Karpas-422 (cell line): ENCODE data around the gene SLC17A7. TPM values are rescaled to one million over a fixed set of nuclear protein-coding genes. Genes with fewer than 3 reads are reported as not detected.

Experiments used
- DNase-seq: peaks from one replicate; pipeline ENCODE4 v3.0.0-alpha.2; 2015
- H2AFZ ChIP-seq: fragments of 200-600 bp; sonication (generic); 2 replicates; pipeline ENCODE4 v1.6.1; 2014; ENCODE audit warnings: antibody characterized with exemption, low read length, mixed read lengths
- H3K27ac ChIP-seq: fragments of 200-600 bp; sonication (generic); 2 replicates; pipeline ENCODE4 v1.5.1; 2014; ENCODE audit warnings: mild to moderate bottlenecking, low read length, moderate library complexity
- H3K27me3 ChIP-seq: fragments of 200-600 bp; sonication (generic); 2 replicates; pipeline ENCODE4 v1.6.1; 2014; ENCODE audit warnings: low read length, mixed read lengths
- H3K36me3 ChIP-seq: fragments of 200-600 bp; sonication (generic); 2 replicates; pipeline ENCODE4 v1.6.1; 2014; ENCODE audit warnings: low read length, mixed read lengths; ENCODE audit not compliant: insufficient read depth
- H3K4me1 ChIP-seq: fragments of 200-600 bp; sonication (generic); 2 replicates; pipeline ENCODE4 v1.6.1; 2014; ENCODE audit warnings: mild to moderate bottlenecking, low read length, mixed read lengths
- H3K4me2 ChIP-seq: fragments of 200-600 bp; sonication (generic); 2 replicates; pipeline ENCODE4 v1.6.1; 2014; ENCODE audit warnings: low read length, low read depth, mild to moderate bottlenecking; ENCODE audit not compliant: poor library complexity, severe bottlenecking
- H3K4me3 ChIP-seq: fragments of 200-600 bp; sonication (generic); 2 replicates; pipeline ENCODE4 v1.5.1; 2014; ENCODE audit warnings: mild to moderate bottlenecking, antibody characterized with exemption, low read length, mixed read lengths
- H3K79me2 ChIP-seq: fragments of 200-600 bp; sonication (generic); 2 replicates; pipeline ENCODE4 v1.6.1; 2014; ENCODE audit warnings: mild to moderate bottlenecking, low read length, mixed read lengths
- H3K9ac ChIP-seq: fragments of 200-600 bp; sonication (generic); 2 replicates; pipeline ENCODE4 v1.6.0; 2014; ENCODE audit warnings: low read length
- H3K9me2 ChIP-seq: fragments of 200-600 bp; sonication (generic), shearing (Covaris generic); replicated peaks from 2 replicates; pipeline ENCODE4 v1.6.0; 2014; ENCODE audit warnings: mild to moderate bottlenecking, low read length, moderate library complexity; ENCODE audit not compliant: insufficient read depth
- H3K9me3 ChIP-seq: fragments of 300-700, 200-600 bp; sonication (generic); 2 replicates; pipeline ENCODE4 v1.6.1; 2014; ENCODE audit warnings: low read length, mixed read lengths
- H4K20me1 ChIP-seq: fragments of 200-600 bp; sonication (generic); 2 replicates; pipeline ENCODE4 v1.6.1; 2014; ENCODE audit warnings: mild to moderate bottlenecking, antibody characterized with exemption, low read length, low read depth; ENCODE audit not compliant: insufficient read depth
- total RNA-seq: library from RNA; depleted of rRNA; stranded (reverse); fragments of >200 nt; shearing (Covaris generic); gene quantifications from 2 replicates; pipeline ENCODE4 v1.2.3, GENCODE V29; 2014; ENCODE audit warnings: low replicate concordance

Gene SLC17A7
- total RNA-seq, 1 experiment from 2014 or later = 0.63 TPM

DNA sequence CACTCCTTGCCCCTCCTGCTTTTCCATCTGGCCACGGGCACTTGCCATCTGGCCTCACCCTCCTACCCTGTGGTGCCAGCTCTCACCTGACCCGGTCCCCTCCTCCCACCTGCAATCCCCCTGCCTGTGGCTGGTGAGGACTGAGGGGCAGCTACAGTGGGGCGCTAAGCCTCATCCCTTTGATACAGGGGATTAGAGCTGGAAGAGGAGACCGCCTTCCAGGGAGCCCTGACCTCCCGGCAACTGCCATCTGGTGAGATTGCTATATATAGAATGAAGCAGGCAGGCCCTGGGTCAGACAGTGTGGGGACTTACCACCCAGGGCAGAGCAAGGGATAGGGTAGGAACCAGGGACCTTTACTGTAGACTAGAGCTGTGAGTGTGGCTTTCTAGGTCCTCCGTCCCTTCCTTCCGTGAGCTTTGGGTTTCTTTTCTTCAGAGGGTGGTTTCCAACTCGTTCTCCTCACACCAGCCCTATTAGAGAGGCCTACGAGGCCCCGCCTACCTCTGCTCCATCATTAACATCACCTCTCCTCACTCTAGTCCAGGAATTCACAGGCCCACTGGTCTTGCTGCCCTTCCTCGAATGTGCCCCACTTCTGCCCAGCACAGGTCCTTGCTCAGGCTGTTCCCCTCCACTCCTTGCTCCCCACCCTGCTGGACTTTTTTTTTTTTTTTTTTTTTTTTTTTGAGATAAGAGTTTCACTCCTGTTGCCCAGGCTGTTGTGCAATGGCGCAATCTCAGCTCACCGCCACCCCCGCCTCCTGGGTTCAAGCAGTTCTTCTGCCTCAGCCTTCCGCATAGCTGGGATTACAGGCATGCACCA lies 45.5 kb downstream of the SLC17A7 start:
- Histone ChIP-seq H3K9me2 (no peaks in the 10 kb centered on the region), H3K36me3 (no peaks in the 10 kb centered on the region), H3K4me1 (peaks cover 25% of the 10 kb centered on the region), H3K79me2 (no peaks in the 10 kb centered on the region), H3K9ac (no peak overlapping the region), H3K27ac (no peak overlapping the region), H3K4me3 (no peak overlapping the region), H3K27me3 (no peaks in the 10 kb centered on the region), H3K4me2 (no peak overlapping the region), H2AFZ (no peak overlapping the region), H3K9me3 (no peaks in the 10 kb centered on the region), H4K20me1 (no peaks in the 10 kb centered on the region)
- DNase-seq = no peak

DNA sequence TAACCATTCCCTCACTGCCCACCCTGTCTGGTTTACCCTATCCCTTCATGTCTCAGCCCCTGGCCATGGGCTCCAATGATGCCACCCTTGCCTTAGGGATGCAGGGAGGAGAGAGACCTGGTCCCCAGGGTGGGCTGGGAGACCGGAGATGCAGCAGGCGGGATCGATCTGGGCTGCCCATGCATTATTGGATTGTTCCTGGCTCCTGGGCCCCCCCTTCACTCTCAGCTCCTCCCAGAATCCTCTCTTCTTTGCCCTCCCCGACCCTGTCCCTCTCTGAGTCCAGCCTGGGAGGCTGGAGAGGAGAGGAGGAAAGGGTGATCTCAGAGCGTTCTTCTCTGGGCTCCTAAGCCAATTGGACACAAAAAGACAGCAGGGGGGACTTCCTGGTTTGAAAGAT lies 47.4 kb downstream of the SLC17A7 start:
- Histone ChIP-seq H3K4me1 (peaks cover 44% of the 10 kb centered on the region), H3K4me3 (no peak overlapping the region), H3K36me3 (no peaks in the 10 kb centered on the region), H3K9me3 (no peaks in the 10 kb centered on the region), H3K9ac (no peak overlapping the region), H4K20me1 (no peaks in the 10 kb centered on the region), H3K27ac (no peak overlapping the region), H3K9me2 (no peaks in the 10 kb centered on the region), H2AFZ (no peak overlapping the region), H3K79me2 (no peaks in the 10 kb centered on the region), H3K27me3 (no peaks in the 10 kb centered on the region), H3K4me2 (no peak overlapping the region)
- no peak for DNase-seq

DNA sequence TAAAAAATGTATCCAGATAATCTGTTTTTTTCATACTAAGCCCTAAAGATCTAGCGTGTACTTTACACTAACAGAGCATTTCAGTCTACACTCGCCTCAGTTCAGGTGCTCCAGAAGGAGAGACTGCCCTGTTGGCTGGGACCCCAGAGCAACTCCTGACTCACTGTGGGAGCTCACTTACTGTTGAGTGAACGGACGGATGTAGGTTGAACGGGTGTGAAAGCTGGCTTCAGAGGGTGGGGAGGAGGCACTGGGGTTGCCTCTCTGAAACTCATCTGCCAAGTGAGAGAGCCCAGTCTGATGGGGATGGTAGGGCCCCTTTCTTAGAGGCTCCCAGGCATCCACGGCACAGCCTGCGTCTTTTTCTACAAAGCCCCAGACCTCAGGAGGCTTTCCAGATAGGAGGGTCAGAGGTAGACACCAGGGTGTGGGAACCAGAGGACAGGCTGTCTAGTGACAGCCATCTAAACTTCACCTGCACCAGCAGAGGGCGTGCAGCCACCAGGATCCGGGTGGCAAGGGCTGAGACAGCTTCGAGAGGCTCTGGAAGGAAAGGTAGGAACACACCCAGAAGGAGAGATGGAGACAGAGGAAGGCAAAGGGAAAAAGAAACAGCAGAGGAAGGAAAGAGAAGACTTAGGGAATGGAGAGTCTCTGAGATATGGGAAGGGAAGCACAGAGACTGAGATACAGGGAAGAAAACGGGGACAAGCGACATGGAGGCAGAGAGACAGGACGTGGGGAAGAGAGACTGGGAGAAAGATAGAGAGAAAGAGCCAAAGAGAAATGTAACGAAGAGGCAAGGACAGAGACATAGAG lies 49.5 kb downstream of the SLC17A7 start:
- Histone ChIP-seq H3K9me2 (no peaks in the 10 kb centered on the region), H3K4me1 (peaks cover 62% of the 10 kb centered on the region), H2AFZ (no peak overlapping the region), H3K4me2 (peak overlapping the region; percentile 71), H3K27ac (peak overlapping the region; percentile 96), H3K79me2 (no peaks in the 10 kb centered on the region), H3K4me3 (peak overlapping the region; percentile 44), H4K20me1 (no peaks in the 10 kb centered on the region), H3K9ac (peak overlapping the region; percentile 66), H3K9me3 (no peaks in the 10 kb centered on the region), H3K36me3 (no peaks in the 10 kb centered on the region), H3K27me3 (no peaks in the 10 kb centered on the region)
- DNase-seq = peak; percentile 95

DNA sequence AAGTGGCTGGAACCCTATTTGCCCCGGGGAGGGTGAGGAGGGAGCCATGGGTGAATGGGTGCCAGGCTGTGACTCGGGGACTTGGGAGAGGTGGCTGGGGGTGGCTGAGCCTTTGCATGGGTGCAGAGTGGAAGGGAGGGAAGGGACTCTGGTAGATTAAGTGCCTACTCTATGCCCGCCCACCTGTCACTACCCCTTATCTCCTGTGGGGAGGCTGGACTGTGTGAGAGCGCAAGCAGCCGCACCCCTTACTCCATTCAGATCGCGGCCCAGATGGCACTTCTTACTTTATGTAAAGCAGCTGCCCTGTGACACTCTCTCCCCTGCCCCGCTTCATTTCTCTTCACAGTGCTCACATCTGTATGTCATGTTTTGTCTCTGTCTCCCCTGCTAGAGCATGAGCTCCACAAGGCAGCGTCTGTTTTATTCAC lies 50.4 kb downstream of the SLC17A7 start:
- H3K4me2 ChIP-seq = peak overlapping the region; percentile 71
- no peaks in the 10 kb centered on the region for H3K36me3 ChIP-seq
- H3K9ac ChIP-seq = peak overlapping the region; percentile 75
- DNase-seq = peak; percentile 99
- H3K4me1 ChIP-seq = peaks cover 63% of the 10 kb centered on the region
- H4K20me1 ChIP-seq = no peaks in the 10 kb centered on the region
- no peaks in the 10 kb centered on the region for H3K79me2 ChIP-seq
- H3K27ac ChIP-seq = peak overlapping the region; percentile 96
- H3K27me3 ChIP-seq = no peaks in the 10 kb centered on the region
- H3K4me3 ChIP-seq = peak overlapping the region; percentile 44
- H2AFZ ChIP-seq = no peak overlapping the region
- no peaks in the 10 kb centered on the region for H3K9me2 ChIP-seq
- H3K9me3 ChIP-seq = no peaks in the 10 kb centered on the region

DNA sequence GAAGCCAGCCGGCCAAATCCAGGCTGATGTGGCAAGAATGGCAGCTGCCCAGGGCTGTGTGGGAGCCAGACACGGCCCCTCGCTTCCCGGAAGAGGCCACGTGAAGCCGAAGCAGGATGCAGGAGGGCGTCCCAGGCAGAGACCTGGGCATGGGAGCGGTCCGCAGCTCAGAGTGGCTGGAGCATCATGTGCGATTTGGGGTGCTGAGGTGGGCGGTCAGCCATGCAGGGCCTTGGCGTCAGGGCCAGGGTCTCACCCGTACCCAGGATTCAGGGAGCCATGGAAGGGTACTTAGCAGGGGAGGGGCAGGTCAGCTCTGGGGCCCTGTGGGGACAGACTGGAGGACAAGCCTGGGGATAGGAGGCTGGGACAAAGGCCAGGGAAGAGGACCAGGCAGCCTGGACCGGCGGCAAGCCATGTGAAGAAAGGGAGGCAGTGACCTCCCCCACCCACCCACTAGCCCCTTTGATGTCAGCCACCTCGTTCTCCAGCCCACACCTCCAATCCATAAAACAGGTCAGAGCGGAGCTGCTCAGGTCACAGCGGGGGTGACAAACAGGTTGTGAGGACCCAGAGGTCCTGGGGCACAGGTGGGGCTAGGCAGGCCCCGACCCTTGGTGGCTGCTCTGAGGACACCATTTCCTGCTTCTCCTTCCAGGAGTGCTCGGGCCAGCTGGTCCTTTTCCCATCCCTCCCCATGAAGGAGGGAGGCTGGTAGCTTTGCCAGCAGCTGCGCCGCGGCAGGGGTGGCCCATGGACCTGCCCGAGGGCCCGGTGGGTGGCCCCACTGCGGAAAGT lies 51.0 kb downstream of the SLC17A7 start:
- Histone ChIP-seq H2AFZ (no peak overlapping the region), H3K79me2 (no peaks in the 10 kb centered on the region), H3K9ac (peak overlapping the region; percentile 75), H3K27ac (peak overlapping the region; percentile 96), H3K4me1 (peaks cover 66% of the 10 kb centered on the region), H3K4me2 (peak overlapping the region; percentile 71), H3K27me3 (no peaks in the 10 kb centered on the region), H3K9me3 (no peaks in the 10 kb centered on the region), H3K36me3 (no peaks in the 10 kb centered on the region), H4K20me1 (no peaks in the 10 kb centered on the region), H3K4me3 (peak overlapping the region; percentile 37), H3K9me2 (no peaks in the 10 kb centered on the region)
- peak; percentile 75 for DNase-seq

DNA sequence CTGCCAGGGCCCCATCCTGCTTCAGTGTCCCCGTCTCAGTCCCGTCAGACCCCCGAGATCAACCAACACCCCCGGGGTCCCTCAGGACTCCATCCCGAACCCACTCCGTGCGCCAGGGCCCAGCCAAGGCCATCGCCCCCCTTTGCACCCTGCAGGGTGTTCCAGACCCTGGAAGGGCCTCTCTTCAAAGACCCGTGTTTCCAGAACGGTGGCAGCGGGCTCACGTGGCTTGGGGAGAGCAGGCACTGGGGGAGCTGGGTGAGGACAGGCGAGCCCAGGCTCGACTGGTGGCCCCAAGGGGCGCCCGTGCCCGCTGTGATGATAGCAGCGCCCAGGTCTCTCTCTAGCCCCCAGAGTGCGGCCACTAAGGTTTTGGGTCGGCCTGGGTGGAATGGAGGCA lies 51.9 kb downstream of the SLC17A7 start:
- DNase-seq = peak; percentile 77
- Histone ChIP-seq H3K9ac (peak overlapping the region; percentile 75), H3K4me2 (peak overlapping the region; percentile 42), H3K4me1 (peaks cover 66% of the 10 kb centered on the region), H3K9me2 (no peaks in the 10 kb centered on the region), H4K20me1 (no peaks in the 10 kb centered on the region), H3K27me3 (no peaks in the 10 kb centered on the region), H3K36me3 (no peaks in the 10 kb centered on the region), H3K4me3 (no peak overlapping the region), H3K9me3 (no peaks in the 10 kb centered on the region), H2AFZ (no peak overlapping the region), H3K79me2 (no peaks in the 10 kb centered on the region), H3K27ac (peak overlapping the region; percentile 96)

DNA sequence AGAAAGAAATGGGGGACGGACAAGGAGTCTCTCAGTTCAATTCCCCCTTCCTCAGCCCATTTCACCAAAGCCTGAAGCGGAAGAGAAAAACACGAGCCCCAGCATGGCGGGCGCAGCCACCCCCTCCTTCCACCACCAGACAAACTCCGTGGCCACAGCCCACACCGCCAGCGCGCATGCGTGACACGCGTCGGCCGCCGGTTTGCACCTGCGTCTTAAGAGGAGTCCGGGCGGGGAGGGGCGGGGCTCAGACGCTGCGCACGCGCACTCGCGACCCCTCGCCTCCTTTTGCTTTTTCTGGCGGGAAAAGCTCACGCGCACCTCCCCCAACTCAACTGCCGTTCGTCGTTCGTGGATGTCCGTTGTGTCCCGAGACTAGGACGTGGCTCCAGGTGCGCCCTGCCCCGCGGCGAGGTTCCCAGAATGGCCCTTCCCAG lies 53.4 kb downstream of the SLC17A7 start, which contains the start of gene KASH5:
KASH5 (plus strand) TSS at position 314 of the 437 bp plus-strand sequence. CDS start 2,635 bp downstream, outside the sequence.
- no peaks in the 10 kb centered on the region for H3K79me2 ChIP-seq
- DNase-seq = no peak
- H3K9ac ChIP-seq = peak within 1 kb of the TSS; percentile 75
- H3K4me3 ChIP-seq = no peak within 1 kb of the TSS; the same call in 1 of the 2 replicates
- no peaks in the 10 kb centered on the region for H4K20me1 ChIP-seq
- H3K4me2 ChIP-seq = peak within 1 kb of the TSS; percentile 42
- H3K4me1 ChIP-seq = peaks cover 64% of the 10 kb centered on the region
- peak within 1 kb of the TSS; percentile 96 for H3K27ac ChIP-seq
- peaks cover 4% of the 10 kb centered on the region; the same call in 1 of the 2 replicates for H3K9me3 ChIP-seq
- no peaks in the 10 kb centered on the region for H3K9me2 ChIP-seq
- no peaks in the 10 kb centered on the region for H3K36me3 ChIP-seq
- H2AFZ ChIP-seq = no peak within 1 kb of the TSS
- H3K27me3 ChIP-seq = no peaks in the 10 kb centered on the region
